Measurements from ENCODE around the gene DLGAP4.
A peak's percentile ranks its signal among the peaks of the same experiment; 100 is the strongest.

The DLGAP4 gene

GRCh38 chr20:36384022-36384619 is 78.0 kb downstream of the DLGAP4 start:
- DNase-seq (ENCODE audit: low spot score): peak; percentile 60

- DNase-seq (ENCODE audit: low spot score): no peak
These were observed 79.4 kb downstream of the DLGAP4 start for GRCh38 chr20:36385503-36385902.

GRCh38 chr20:36386236-36386635 is 80.1 kb downstream of the DLGAP4 start:
- no peak for DNase-seq (ENCODE audit: low spot score)

GRCh38 chr20:36390269-36390668 is 84.1 kb downstream of the DLGAP4 start:
- DNase-seq (ENCODE audit: low spot score): no peak

GRCh38 chr20:36390719-36391415 is 84.7 kb downstream of the DLGAP4 start:
- DNase-seq (ENCODE audit: low spot score): no peak

GRCh38 chr20:36391456-36391855 is 85.3 kb downstream of the DLGAP4 start:
- no peak for DNase-seq (ENCODE audit: low spot score)

- DNase-seq (ENCODE audit: low spot score): no peak
These were observed 85.8 kb downstream of the DLGAP4 start for GRCh38 chr20:36391955-36392354.

- DNase-seq (ENCODE audit: low spot score): no peak
These were observed 86.8 kb downstream of the DLGAP4 start for GRCh38 chr20:36392989-36393388.

GRCh38 chr20:36394340-36394965 is 88.3 kb downstream of the DLGAP4 start:
- DNase-seq (ENCODE audit: low spot score): no peak

- DNase-seq (ENCODE audit: low spot score): no peak
These were observed 90.2 kb downstream of the DLGAP4 start for GRCh38 chr20:36396340-36396739.

- no peak for DNase-seq (ENCODE audit: low spot score)
These were observed 90.9 kb downstream of the DLGAP4 start for GRCh38 chr20:36396847-36397630.

- DNase-seq (ENCODE audit: low spot score): no peak
These were observed 92.4 kb downstream of the DLGAP4 start for GRCh38 chr20:36398515-36398914.

- DNase-seq (ENCODE audit: low spot score): peak; percentile 35
These were observed 93.2 kb downstream of the DLGAP4 start for GRCh38 chr20:36399147-36399968.

- no peak for DNase-seq (ENCODE audit: low spot score)
These were observed 93.9 kb downstream of the DLGAP4 start for GRCh38 chr20:36399969-36400545.

- DNase-seq (ENCODE audit: low spot score): no peak
These were observed 95.0 kb downstream of the DLGAP4 start for GRCh38 chr20:36400909-36401735.

GRCh38 chr20:36402708-36403107 is 96.6 kb downstream of the DLGAP4 start:
- no peak for DNase-seq (ENCODE audit: low spot score)

GRCh38 chr20:36404435-36404978 is 98.4 kb downstream of the DLGAP4 start:
- DNase-seq (ENCODE audit: low spot score): no peak

GRCh38 chr20:36405255-36405654 is 99.1 kb downstream of the DLGAP4 start:
- DNase-seq (ENCODE audit: low spot score): no peak

- no peak for DNase-seq (ENCODE audit: low spot score)
These were observed 101.1 kb downstream of the DLGAP4 start for GRCh38 chr20:36407199-36407733.

- peak; percentile 40 for DNase-seq (ENCODE audit: low spot score)
These were observed 102.1 kb downstream of the DLGAP4 start for GRCh38 chr20:36408219-36408618.
